GM12801 (cell line): ENCODE data around the gene IGSF11.

Source experiments
- TF ChIP-seq, protein P1 (sequence below): IDR thresholded peaks from one replicate; pipeline ENCODE4 v1.5.1; 2011; ENCODE audit warnings: control low read depth; ENCODE audit not compliant: insufficient read length; ENCODE audit errors: extremely low read depth

IGSF11 gene

DNA sequence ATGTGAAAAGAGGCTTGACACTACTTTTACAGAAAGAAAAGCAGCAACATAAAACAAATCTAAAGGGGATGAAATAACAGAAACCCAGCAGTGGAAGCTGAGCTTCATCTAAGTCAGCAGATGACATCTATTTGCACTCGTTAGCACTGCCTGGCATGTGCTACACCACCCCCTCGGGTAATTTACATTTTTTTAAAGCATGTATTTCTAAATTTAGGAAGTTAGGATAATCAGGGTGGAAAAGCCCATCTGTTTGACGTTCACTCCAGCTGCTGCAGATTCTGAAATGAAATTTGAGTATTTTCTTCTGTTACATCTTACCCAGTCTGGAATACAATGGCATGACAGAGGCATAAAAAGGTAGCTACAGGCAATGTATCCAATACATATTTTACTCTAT lies 20.7 kb downstream of the IGSF11 start:
- TF ChIP-seq, protein P1, sequence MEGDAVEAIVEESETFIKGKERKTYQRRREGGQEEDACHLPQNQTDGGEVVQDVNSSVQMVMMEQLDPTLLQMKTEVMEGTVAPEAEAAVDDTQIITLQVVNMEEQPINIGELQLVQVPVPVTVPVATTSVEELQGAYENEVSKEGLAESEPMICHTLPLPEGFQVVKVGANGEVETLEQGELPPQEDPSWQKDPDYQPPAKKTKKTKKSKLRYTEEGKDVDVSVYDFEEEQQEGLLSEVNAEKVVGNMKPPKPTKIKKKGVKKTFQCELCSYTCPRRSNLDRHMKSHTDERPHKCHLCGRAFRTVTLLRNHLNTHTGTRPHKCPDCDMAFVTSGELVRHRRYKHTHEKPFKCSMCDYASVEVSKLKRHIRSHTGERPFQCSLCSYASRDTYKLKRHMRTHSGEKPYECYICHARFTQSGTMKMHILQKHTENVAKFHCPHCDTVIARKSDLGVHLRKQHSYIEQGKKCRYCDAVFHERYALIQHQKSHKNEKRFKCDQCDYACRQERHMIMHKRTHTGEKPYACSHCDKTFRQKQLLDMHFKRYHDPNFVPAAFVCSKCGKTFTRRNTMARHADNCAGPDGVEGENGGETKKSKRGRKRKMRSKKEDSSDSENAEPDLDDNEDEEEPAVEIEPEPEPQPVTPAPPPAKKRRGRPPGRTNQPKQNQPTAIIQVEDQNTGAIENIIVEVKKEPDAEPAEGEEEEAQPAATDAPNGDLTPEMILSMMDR: no peak

DNA sequence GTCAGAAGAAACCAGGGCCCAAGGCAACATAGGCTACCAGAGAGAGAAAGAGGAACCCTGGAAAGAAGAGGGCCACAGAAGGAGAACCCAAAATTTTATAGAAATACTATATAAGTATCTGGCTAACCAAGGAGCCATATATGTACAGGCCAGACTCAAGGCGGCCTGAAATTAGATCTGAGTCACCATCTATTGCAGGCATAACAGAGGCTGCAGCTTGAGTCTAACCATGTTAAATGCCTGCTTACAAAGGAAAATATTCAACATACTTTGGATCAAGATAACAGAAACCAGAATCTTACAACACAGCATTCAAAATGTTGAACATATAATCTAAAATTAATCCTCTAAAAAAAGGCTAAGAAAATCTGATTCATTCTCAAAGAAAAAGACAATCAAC lies 23.1 kb downstream of the IGSF11 start:
- TF ChIP-seq, protein P1: no peak

DNA sequence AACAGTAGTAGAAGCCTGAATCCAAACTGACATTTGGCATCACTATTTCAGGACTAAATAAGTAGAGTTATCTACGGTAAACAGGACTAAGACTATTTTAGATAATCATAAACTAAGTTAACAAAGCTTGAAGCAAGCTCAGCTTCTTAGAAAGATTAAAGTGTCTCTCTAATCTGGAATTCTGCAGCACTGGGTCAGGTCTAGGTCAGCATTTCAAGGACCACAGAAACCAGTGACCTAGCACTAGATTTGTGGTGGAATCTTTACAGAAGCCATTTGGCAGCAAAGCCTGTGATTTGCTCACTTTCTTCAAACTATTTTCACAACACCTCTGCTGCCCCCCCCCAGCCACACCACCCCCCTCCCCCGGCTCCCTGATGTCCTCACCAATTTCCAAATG lies 37.5 kb downstream of the IGSF11 start:
- TF ChIP-seq, protein P1: no peak

DNA sequence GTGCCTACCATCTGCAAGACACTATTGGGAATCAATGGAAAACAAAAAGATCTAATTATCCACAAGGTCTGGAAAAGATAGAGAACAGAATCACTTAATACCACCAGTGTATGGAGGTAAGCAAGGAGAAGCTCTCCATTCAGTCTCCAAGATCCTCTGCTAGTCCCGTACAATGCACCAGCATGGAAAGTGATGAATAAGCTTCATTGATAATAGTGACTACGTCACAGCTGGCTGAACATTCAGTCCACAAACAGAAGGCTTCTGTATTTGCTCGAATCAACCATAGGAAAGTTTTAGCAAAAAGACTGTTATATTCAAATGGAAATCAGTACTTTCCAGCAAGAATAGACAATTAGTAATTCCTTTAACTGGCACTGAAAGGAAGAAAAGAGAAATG lies 42.9 kb downstream of the IGSF11 start:
- TF ChIP-seq, protein P1: no peak

DNA sequence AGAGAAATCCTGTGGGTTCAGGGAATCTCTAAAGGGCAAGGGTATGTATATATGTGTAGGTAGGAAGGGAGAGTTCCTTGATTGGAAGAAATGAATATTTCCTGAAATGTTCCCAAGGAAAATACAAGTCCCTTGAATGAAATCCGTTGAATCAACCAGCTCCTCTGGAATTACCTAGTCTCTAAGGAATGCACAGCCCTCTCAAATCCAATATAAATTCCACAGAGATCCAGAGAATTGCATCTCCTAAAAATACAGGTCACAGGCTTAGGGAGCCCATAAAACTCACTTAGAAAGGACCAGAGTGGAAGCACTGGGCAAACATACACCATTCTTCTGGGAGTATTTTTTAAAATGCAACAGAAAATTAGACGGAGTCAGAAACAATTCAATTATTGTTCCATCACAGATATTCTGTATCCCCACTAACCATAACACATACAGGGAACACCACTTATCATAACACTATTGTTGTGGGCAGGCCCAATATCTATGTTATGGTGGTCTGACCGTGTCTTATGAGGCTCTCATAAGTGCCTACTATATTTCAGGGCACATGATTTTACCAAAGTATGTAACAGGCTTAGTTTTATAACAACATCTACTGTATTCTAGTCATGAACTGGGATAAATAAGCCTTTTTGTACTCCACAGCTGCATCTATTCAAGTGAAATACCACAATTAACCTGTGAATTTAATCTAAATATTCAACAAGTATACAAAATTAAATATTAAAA lies 43.7 kb downstream of the IGSF11 start:
- TF ChIP-seq, protein P1: no peak

DNA sequence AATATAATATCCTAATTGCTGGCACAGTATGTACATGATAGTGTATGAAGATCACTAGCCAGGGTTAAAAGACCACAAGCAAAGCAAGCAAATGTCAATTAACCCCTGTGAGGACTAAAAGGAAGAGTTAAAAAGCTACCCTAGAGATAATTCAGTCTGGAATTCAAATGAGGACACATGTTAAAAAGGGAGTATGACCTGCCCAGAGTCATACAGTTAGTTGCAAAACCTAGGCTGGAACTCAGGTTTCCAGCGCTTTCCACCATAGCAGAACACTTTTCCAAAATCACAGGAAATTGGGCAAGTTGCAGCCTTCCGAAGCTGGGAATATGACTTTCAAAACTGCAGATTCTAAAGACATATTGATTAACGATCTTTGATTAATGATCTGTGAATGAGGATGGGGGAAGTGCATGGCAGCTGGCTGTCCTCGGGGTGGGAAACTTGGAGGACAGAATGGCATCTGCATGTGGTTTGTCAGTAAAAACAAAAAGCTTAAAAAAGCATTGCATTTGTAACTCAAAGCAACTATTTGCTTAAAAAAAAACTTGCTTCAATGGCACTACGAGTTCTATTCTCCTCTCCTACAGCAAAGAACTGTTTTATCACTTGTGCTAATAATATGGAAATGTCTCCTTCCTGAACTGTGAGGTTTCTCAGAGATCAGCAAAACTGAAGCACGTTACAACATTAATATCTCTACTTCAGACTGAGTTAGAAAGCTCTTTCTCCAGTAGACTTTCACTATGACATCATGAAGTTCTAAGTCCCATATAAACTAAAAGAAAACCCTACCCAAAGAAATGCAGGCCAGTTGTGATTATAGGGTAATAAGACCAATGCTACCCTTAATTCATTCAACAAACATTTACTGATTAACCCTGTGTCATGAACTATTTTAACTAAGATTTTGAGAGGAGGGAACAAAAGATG lies 46.2 kb downstream of the IGSF11 start:
- TF ChIP-seq, protein P1: no peak

DNA sequence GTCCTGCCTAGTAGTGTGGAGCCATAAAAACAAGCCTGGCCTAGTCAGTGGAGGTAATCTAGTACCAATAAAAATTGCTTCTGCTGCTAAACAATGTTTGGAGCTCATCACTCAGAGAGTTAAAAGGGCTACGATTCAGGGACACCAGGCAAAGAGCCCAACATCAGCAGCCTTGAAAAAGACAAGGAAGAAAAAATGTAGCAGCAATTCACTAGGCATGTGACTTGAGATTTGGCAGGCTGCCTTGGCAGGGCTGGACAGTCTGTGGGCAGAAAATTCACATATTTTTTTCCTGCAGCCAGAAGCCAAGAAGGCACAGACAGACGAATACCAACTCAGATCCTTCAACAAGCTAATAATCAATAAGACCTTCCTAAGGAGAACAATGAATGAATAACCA lies 47.2 kb downstream of the IGSF11 start:
- TF ChIP-seq, protein P1: no peak
